Stimulated activated CD4-positive, alpha-beta T cell treated with anti-CD3 and anti-CD28 coated beads, Interleukin-4, amount 100 ng/mL, for 24 hours (primary cell): ENCODE data around the gene ELP4.
"Not testable (repeated sequence)": the region's sequence is repeated elsewhere in the genome, so short reads cannot be mapped to it uniquely, and the experiment has no call there.

ENCODE experiments used
- DNase-seq: peaks from one replicate; pipeline ENCODE4 v3.0.0-alpha.2; 2020

The ELP4 gene

DNA sequence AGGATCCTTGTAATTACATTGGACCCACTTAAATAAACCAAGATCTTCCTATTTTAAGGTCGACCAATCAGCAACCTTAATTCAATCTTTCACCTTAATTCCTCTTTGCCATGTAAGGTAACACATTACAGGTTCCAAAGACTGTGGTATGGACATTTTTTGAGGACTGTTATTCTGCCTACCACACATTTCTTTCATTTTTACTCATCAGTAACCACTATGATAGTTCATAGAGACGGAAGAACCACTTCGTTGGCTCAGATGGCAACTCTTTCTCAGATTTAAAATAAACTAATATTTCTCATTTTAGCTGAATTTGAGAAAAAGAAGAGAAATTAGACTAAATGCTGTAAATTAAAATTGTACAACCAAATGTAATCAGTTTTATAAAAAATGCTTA is 205.3 kb downstream of the ELP4 start:
- no peak for DNase-seq

- DNase-seq, result no peak
These were observed 210.7 kb downstream of the ELP4 start for GRCh38 chr11:31720225-31720624.

GRCh38 chr11:31720671-31721365 is 211.3 kb downstream of the ELP4 start:
- DNase-seq, result no peak

DNA sequence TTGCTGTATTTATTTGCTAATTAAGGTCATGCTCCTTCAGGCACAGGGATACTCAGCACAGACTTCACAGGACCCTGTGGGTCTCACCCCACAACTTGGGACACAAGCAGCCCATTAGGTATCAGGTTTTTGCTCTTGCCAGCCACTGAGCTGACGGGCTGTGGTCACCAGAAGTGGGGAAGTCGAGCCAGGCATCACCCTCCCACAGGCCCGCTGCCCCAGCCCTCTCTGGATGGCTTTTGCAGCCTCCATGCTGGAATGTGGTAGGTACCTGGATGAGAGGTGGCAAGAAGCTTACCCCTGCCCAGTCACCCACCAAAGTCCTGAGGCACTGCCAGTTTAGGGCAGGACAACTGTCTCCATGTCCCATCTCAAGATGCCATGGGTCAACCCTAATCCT is 213.2 kb downstream of the ELP4 start:
- no peak for DNase-seq

DNA sequence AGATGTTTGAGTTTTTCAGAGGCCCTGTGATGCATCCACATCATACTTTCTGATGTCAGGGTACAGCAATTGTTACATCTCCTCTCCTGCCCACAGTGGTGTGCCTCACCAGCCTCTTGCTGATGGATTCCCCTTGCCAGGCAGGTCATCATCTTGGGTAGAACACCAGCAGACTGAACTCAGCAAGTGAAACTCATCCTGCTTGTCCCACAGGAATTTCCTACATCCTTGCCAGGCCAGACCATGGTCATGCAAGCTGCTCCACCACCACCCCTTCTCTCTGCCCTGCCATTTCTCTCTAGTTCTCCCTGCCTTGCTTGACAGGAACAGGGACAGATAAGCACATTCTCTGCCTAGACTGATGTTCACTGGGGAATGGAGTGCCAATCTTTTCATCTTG is 215.6 kb downstream of the ELP4 start:
- DNase-seq, result no peak

- no peak for DNase-seq
These were observed 218.9 kb downstream of the ELP4 start for GRCh38 chr11:31728432-31728831.

DNA sequence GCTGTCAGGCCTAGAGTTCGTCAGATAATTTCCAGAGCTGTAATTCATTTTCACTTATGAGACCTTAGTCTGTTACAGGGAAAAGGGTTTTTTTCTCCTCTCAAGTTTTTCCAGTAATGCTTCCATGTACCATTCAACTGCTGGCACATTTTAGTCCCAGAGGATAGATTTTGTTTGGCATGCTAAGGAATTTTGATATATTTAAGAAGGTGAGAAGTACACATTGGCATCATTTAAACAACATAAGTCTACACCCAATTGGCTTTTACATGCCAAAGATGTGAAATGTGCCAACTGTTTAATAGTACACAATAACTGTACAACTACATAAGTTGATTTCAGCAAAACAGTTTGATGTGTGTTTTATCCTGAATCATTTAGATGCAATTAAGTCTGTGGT is 230.6 kb downstream of the ELP4 start:
- no peak for DNase-seq

DNA sequence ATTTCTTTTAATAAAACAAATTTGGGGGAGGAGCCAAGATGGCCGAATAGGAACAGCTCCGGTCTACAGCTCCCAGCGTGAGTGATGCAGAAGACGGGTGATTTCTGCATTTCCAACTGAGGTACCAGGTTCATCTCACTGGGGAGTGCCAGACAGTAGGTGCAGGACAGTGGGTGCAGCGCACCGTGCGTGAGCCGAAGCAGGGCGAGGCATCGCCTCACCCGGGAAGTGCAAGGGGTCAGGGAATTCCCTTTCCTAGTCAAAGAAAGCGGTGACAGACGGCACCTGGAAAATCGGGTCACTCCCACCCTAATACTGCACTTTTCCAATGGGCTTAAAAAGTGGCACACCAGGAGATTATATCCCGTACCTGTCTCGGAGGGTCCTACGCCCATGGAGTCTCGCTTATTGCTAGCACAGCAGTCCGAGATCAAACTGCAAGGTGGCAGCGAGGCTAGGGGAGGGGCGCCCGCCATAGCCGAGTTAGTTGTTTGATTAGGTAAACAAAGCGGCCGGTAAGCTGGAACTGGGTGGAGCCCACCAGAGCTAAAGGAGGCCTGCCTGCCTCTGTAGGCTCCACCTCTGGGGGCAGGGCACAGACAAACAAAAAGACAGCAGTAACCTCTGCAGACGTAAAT is 231.3 kb downstream of the ELP4 start:
- DNase-seq, result not testable (repeated sequence)

DNA sequence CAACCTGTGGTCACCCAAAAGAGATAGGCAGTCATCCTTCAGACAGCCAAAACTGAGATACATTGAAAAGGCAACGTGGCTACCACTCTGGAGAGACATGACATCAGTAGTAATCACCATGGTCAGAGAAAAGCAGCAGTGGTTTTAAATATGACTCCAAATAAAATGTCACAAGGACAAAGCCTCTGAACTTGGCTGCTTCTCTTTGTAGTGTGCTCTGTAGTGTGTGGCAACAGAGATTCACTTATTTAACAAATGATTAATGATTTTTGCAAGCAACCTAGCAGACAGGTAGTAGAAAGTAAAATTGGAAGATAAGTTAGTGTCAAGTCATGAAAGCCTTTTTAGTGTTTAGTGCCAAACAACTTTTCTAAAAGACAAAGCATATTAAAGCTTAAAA is 238.0 kb downstream of the ELP4 start:
- no peak for DNase-seq

GRCh38 chr11:31757260-31757835 is 247.8 kb downstream of the ELP4 start:
- no peak for DNase-seq

GRCh38 chr11:31761636-31762035 is 252.1 kb downstream of the ELP4 start:
- no peak for DNase-seq

DNA sequence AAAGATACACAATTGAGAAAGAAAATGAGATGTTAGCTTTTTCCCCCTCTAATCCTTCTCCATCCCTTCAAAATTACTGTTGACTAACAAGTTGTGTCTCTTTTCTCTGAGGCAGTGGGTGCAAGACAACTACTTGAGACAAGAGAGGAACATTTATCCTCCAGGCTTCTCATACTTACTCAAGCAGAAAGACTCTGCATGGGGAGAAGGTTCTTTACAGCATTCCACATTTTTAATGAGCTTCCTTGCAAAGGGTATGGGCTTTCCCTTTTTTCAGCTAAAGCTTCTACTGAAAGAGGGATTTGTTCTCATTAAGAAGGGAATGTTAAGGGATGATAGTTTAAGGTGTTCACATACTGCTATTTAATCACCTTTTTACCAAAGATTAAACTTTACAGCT is 253.7 kb downstream of the ELP4 start:
- DNase-seq, result no peak

- DNase-seq, result no peak
These were observed 254.7 kb downstream of the ELP4 start for GRCh38 chr11:31764261-31764660.

DNA sequence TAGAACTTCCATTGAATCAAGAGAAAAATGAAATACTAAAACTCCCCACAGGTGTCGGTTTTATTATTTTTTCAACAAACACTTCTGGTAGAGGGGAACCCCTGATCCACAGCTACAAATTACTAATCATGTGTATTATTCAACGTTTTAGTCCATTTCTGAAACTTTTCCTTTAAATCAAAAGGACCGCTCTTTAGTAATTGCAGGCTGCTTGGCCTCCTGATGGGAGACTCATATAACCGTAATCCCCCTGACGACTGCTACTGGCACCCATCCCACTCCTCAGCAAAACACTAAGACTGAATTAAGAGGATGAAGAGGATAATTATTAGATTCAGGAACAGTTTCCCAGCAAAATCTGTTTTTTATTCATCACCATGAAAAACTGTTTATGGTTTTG is 255.2 kb downstream of the ELP4 start:
- no peak for DNase-seq

- DNase-seq, result no peak
These were observed 257.5 kb downstream of the ELP4 start for GRCh38 chr11:31767066-31767465.

GRCh38 chr11:31767685-31768084 is 258.1 kb downstream of the ELP4 start:
- DNase-seq, result no peak

DNA sequence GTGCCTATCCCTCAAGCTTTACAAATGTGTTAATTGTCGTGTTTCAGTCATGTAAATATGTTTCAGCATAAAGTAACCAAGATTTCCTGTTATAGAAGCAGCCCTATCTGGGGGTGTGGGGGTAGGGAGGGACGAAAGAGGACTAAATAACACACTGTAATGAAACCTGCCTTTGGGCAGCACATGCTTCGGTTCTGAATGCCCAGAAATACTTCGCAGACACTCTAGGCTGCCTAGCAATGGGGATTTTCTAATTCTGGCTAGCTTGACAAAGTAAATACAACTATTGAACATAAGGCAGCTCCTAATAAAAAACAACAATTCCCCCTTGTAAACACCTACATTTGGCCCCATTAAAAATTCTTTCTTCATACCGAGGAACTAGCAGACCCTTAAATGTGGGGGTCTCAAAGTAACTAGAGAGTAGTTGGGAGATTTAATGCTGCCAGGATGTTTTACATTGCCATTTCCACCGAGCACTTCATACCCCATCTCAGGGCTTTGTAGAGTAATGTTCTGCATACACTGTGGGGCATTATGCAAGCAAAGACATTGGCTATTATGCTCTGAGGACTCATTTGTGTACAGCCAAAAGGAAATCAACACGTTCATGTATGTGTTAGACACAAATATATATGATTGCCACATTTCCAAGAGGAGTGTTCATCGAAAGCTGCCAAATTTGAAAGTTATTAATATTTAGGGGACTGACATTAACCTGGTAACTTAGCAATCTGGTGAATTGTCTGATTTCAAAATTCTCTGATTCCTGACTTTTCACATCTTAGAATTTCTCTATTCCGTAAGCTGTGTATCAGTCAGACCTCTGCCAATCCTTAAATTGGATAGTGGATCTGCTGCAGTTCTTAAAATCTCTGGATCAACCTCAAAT is 259.4 kb downstream of the ELP4 start:
- DNase-seq, result no peak

DNA sequence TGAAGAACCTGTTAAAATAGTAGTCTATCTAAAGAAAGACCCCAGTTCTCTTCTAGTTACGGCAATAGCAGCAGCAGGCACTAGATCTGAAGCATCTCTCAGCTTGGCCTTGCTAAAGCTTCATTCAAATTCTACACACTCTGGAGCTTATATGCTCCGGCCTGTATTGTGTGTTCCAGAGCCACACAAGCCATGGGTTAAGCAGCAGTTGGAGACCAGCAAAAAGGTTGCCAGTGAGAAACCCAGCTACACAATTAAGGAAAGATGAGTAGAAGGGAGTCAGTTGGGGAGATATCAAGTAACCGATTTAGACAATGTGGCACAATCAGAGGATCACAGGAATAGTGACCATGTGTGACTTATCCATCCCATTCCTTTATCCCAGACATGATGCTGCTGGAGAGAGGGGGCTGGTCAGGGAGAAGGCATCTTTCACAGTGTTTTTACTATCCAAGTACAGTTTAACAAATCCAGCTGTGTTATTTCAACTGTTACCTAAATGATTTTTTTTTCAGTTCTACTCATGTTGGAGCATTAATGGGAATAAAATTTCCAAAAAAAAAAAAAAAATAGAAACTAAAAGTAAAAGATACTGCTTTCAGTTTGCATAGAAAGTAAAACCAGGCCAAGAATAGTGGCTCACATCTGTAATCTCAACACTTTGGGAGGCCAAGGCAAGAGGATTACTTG is 260.6 kb downstream of the ELP4 start:
- no peak for DNase-seq

DNA sequence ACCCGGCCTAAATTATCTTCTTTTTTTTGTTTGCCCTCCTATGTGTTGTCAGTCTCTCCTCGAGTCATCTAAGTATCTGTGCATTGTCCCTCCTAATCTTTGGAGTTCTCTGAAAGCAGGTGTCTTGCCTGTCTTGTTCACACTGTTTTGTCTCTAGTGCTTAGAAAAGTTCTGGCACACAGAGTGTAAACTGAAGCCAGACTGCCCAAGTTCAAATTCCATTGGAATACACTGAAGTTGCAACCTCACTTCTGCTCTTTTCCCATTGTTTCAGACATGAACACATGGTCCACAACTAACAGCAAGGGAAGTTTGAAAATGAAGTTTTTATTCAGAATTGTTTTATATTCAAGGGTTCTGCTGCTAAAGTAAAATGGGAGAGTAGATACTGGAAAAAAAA is 262.8 kb downstream of the ELP4 start:
- no peak for DNase-seq

- DNase-seq, result no peak
These were observed 269.8 kb downstream of the ELP4 start for GRCh38 chr11:31779374-31779791.

DNA sequence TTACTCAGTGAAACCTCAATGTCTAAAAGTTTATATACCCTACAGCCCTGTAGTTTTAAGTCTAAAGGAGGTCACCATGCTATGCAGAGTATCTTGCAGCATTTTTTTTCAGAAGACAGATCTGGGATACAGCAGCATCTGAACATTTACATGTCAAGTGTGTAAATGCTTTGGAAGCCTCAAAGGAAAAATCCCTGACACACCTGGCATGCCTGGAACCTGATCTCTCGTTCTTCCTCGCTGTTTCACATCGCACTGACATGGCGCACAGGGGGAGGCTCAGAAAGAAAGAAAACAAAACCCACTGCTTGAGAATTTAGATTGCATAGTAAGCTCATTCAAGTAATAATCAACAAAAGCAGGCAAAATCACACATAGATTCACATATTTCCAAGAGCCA is 270.5 kb downstream of the ELP4 start:
- no peak for DNase-seq

GRCh38 chr11:31780480-31780971 is 271.0 kb downstream of the ELP4 start:
- no peak for DNase-seq

GRCh38 chr11:31782257-31782656 is 272.7 kb downstream of the ELP4 start:
- no peak for DNase-seq
